GM12878 (cell line): ENCODE data around the gene OSBPL5. TPM values are rescaled to one million over a fixed set of nuclear protein-coding genes. Genes with fewer than 3 reads are reported as not detected.

ENCODE experiments used
- ATAC-seq: fragments of 200-7000 bp; cut with Tn5 transposase; 3 replicates; pipeline ENCODE4 v1.9.1; 2020; ENCODE audit warnings: mild to moderate bottlenecking, moderate library complexity
- BruUV-seq: library from RNA; stranded (reverse); fragments of 400-500 nt; replicated peaks from 2 replicates; lab custom pipeline; 2021; lab: Mats Ljungman, UMichigan
- CTCF ChIA-PET: fragments of 300-600 bp; sonication (Branson Sonifier 250); formaldehyde crosslinking; extraction: SDS; loops from one replicate; lab custom pipeline; 2021; ENCODE audit warnings: inconsistent platforms; lab: Yijun Ruan, JAX
- POLR2A ChIA-PET: fragments of 350-600 bp; formaldehyde crosslinking; extraction: SDS; loops from one replicate; lab custom pipeline; 2021; ENCODE audit warnings: inconsistent platforms; lab: Charles Lee
- RAD21 ChIA-PET: fragments of 300-600 bp; sonication (Branson Sonifier 250); formaldehyde crosslinking; loops from one replicate; lab custom pipeline; 2023; ENCODE audit warnings: antibody characterized with exemption; ENCODE audit not compliant: unreplicated experiment; lab: Charles Lee
- SMC1A ChIA-PET: fragments of 300-600 bp; sonication (Branson Sonifier 250); formaldehyde crosslinking; loops from one replicate; lab custom pipeline; 2023; ENCODE audit not compliant: unreplicated experiment, uncharacterized antibody; lab: Charles Lee
- DNase-seq: peaks from one replicate; pipeline ENCODE4 v3.0.0-alpha.2; 2011; ENCODE audit warnings: low read depth, low spot score
- FAIRE-seq: peaks from 3 replicates; lab custom pipeline; 2011; peaks lifted over from hg19 to GRCh38; lab: Jason Lieb, UNC
- H2AFZ ChIP-seq: 2 replicates; pipeline ENCODE4 v1.6.0; 2011; ENCODE audit warnings: low read depth, low read length, control low read depth; ENCODE audit not compliant: control insufficient read depth
- H3K27ac ChIP-seq: 2 replicates; pipeline ENCODE4 v1.5.1; 2011; ENCODE audit warnings: control low read depth; ENCODE audit not compliant: control insufficient read depth, insufficient read depth
- H3K27me3 ChIP-seq, 2 experiments: replicated peaks in 1 of 2; 2 replicates each; pipeline versions ENCODE4 v1.6.0 to v1.6.1; 2011; ENCODE audit warnings: low read length in 1 of 2; ENCODE audit not compliant: control insufficient read depth in 2 of 2, insufficient read depth in 2 of 2
- H3K36me3 ChIP-seq, 2 experiments: 2 replicates each; pipeline ENCODE4 v1.5.1; 2011; ENCODE audit warnings: low read length in 1 of 2; ENCODE audit not compliant: control insufficient read depth in 2 of 2, insufficient read depth in 2 of 2
- H3K4me1 ChIP-seq: 2 replicates; pipeline ENCODE4 v1.6.1; 2011; ENCODE audit warnings: mild to moderate bottlenecking, low read length, moderate library complexity, mixed read lengths; ENCODE audit not compliant: control insufficient read depth, insufficient read depth
- H3K4me2 ChIP-seq: 2 replicates; pipeline ENCODE4 v1.6.0; 2011; ENCODE audit warnings: control low read depth; ENCODE audit not compliant: control insufficient read depth, insufficient read depth
- H3K4me3 ChIP-seq: fragments of 200-600 bp; sonication (generic); 2 replicates; pipeline ENCODE4 v1.5.1; 2016
- H3K79me2 ChIP-seq: 2 replicates; pipeline ENCODE4 v1.6.0; 2011; ENCODE audit warnings: low read length; ENCODE audit not compliant: control insufficient read depth, insufficient read depth
- H3K9ac ChIP-seq: 2 replicates; pipeline ENCODE4 v1.8.0; 2011; ENCODE audit warnings: low read length, control low read depth, mixed read lengths; ENCODE audit not compliant: control insufficient read depth, insufficient read depth
- H3K9me3 ChIP-seq: replicated peaks from 3 replicates; pipeline ENCODE4 v1.5.1; 2011; ENCODE audit warnings: mild to moderate bottlenecking, low read length; ENCODE audit not compliant: control insufficient read depth, insufficient read depth
- H4K20me1 ChIP-seq: 2 replicates; pipeline ENCODE4 v1.6.0; 2011; ENCODE audit not compliant: control insufficient read depth, insufficient read depth
- CHD2 ChIP-seq: IDR thresholded peaks from 2 replicates; pipeline ENCODE4 v1.6.1; 2011; ENCODE audit warnings: low read depth, low read length, improper control_type of control experiment, borderline replicate concordance
- CHD4 ChIP-seq: fragments of 200-600 bp; sonication (generic); IDR thresholded peaks from 2 replicates; pipeline ENCODE4 v1.6.1; 2016; ENCODE audit warnings: mild to moderate bottlenecking
- CREB1 ChIP-seq: IDR thresholded peaks from 2 replicates; pipeline ENCODE4 v1.6.1; 2012; ENCODE audit warnings: low read depth, mild to moderate bottlenecking, inconsistent platforms
- EZH2 ChIP-seq: IDR thresholded peaks from 2 replicates; pipeline ENCODE4 v1.6.1; 2012; ENCODE audit warnings: low read depth, mild to moderate bottlenecking, control low read depth, inconsistent platforms, low read length, borderline replicate concordance; ENCODE audit not compliant: control insufficient read depth
- FOS ChIP-seq: IDR thresholded peaks from 3 replicates; pipeline ENCODE4 v1.6.1; 2011; ENCODE audit warnings: borderline replicate concordance; ENCODE audit not compliant: insufficient read length; ENCODE audit errors: extremely low read depth
- IKZF1 ChIP-seq: fragments of 450-650 bp; conservative IDR thresholded peaks from 2 replicates; pipeline ENCODE4 v1.6.1; 2017; ENCODE audit warnings: antibody characterized with exemption, mild to moderate bottlenecking
- JUND ChIP-seq: IDR thresholded peaks from 2 replicates; pipeline ENCODE4 v1.6.1; 2012; ENCODE audit warnings: low read depth, mild to moderate bottlenecking, low read length, improper control_type of control experiment, moderate library complexity
- KDM1A ChIP-seq: fragments of 200-600 bp; sonication (generic); IDR thresholded peaks from 2 replicates; pipeline ENCODE4 v1.6.1; 2016; ENCODE audit warnings: borderline replicate concordance
- KLF5 ChIP-seq: fragments of 450-650 bp; IDR thresholded peaks from 2 replicates; pipeline ENCODE4 v1.6.1; 2014; ENCODE audit warnings: mild to moderate bottlenecking; ENCODE audit not compliant: partially characterized antibody
- MTA3 ChIP-seq: IDR thresholded peaks from 2 replicates; pipeline ENCODE4 v1.6.1; 2012; ENCODE audit warnings: low read length, inconsistent platforms, borderline replicate concordance
- POLR2AphosphoS5 ChIP-seq: IDR thresholded peaks from 2 replicates; pipeline ENCODE4 v1.6.1; 2011; ENCODE audit warnings: mild to moderate bottlenecking, low read length, inconsistent platforms
- RCOR1 ChIP-seq: conservative IDR thresholded peaks from 2 replicates; pipeline ENCODE4 v1.6.1; 2012; ENCODE audit warnings: low read depth, low read length, improper control_type of control experiment
- RELB ChIP-seq: fragments of 450-650 bp; IDR thresholded peaks from 2 replicates; pipeline ENCODE4 v1.6.1; 2017; ENCODE audit warnings: low read depth, mild to moderate bottlenecking, moderate library complexity
- RFX5 ChIP-seq: IDR thresholded peaks from 2 replicates; pipeline ENCODE4 v1.6.1; 2011; ENCODE audit warnings: low read depth, low read length, improper control_type of control experiment
- SIX5 ChIP-seq: IDR thresholded peaks from 2 replicates; pipeline ENCODE4 v1.6.1; 2011; ENCODE audit warnings: mild to moderate bottlenecking, low read depth, low read length, moderate library complexity; ENCODE audit not compliant: severe bottlenecking
- USF1 ChIP-seq: IDR thresholded peaks from 2 replicates; pipeline ENCODE4 v1.6.1; 2011; ENCODE audit warnings: borderline replicate concordance, low read depth, mild to moderate bottlenecking, moderate library complexity, mixed read lengths, low read length; ENCODE audit not compliant: insufficient read depth; ENCODE audit errors: extremely low read length
- WGBS: methylation state at CpG from one replicate; pipeline ENCODE4 v1.1.6; 2016; ENCODE audit warnings: low lambda C conversion rate; ENCODE audit not compliant: insufficient replicate concordance, insufficient coverage; ENCODE audit errors: missing lambda C conversion rate; 5-methylcytosine and 5-hydroxymethylcytosine counted together
- in situ Hi-C: fragments of 300-500 bp; cut with MboI; formaldehyde crosslinking; loops from 9 replicates; pipeline ENCODE4 v1.14.3; 2018; ENCODE audit warnings: mixed read lengths
- intact Hi-C: fragments of 100-400 bp; cut with micrococcal nuclease; formaldehyde crosslinking; loops from one replicate; pipeline ENCODE4 v1.14.2; 2022; ENCODE audit not compliant: unreplicated experiment
- polyA plus RNA-seq, 11 experiments: library from polyadenylated mRNA; depleted of rRNA in 4 of 11; unstranded in 6 of 11; stranded (reverse) in 5 of 11; fragments of >200 nt; fragmentation: Nextera tagmentation in 4 of 11; fragmentation: Illumina TruSeq in 1 of 11; extraction: Ambion mirVana in 4 of 11; extraction: Trizol in 1 of 11; gene quantifications; 1 replicate in 1 of 11; 2 replicates in 10 of 11; pipeline versions ENCODE4 v1.2.1 to v1.2.3, GENCODE V29; 2011 to 2016; ENCODE audit warnings: inconsistent platforms in 2 of 11, missing spikeins in 2 of 11, low read depth in 1 of 11
- total RNA-seq, 4 experiments: library from RNA; depleted of rRNA in 3 of 4; stranded (reverse); fragments of >200 nt in 3 of 4; fragmentation: Illumina TruSeq in 1 of 4; extraction: Trizol in 1 of 4; gene quantifications; 2 replicates each; pipeline versions ENCODE4 v1.2.1 to v1.2.3, GENCODE V29; 2013 to 2021

Gene OSBPL5
- total and polyA plus RNA-seq, 10 of the 15 experiments (the other 5 are each of a cell fraction or from before 2014, with no cell fraction given): not detected

GRCh38 chr11:3161309-3161708 lies 3.8 kb downstream of the OSBPL5 start:
- H3K9me3 ChIP-seq: no peaks in the 10 kb centered on the region
- no peaks in the 10 kb centered on the region for H3K36me3 ChIP-seq
- DNase-seq (no peak), FAIRE-seq (no peak), ATAC-seq (no peak)
- H3K4me2 ChIP-seq: no peak overlapping the region
- TF ChIP-seq KDM1A (no peak), RFX5 (no peak), MTA3 (no peak), CHD2 (no peak), CREB1 (no peak), RCOR1 (no peak), CHD4 (no peak), JUND (no peak), EZH2 (no peak), FOS (no peak), USF1 (no peak), IKZF1 (no peak), POLR2AphosphoS5 (no peak), KLF5 (no peak), SIX5 (no peak), RELB (no peak)
- ChIA-PET SMC1A (no interaction called here), POLR2A (no interaction called here), RAD21 (no interaction called here), CTCF (no interaction called here)
- H3K9ac ChIP-seq: no peak overlapping the region
- no peaks in the 10 kb centered on the region for H3K79me2 ChIP-seq
- WGBS: 55% methylated on average over 14 of the region's 14 CpGs
- H3K27ac ChIP-seq: no peak overlapping the region
- no peaks in the 10 kb centered on the region for H4K20me1 ChIP-seq
- no peak overlapping the region for H2AFZ ChIP-seq
- H3K4me1 ChIP-seq: no peaks in the 10 kb centered on the region
- H3K4me3 ChIP-seq: no peak overlapping the region
- BruUV-seq: no TSS peak
- intact Hi-C loops: no loop called here
- H3K27me3 ChIP-seq: peaks cover 13 to 14% of the 10 kb centered on the region in 2 experiments
- in situ Hi-C loops: no loop called here
